ENCODE data around the gene PLXNC1.

PLXNC1 gene

GRCh38 chr12:94147991-94148738 lies at the start of gene PLXNC1:
Gene PLXNC1, plus strand, starts transcription at chr12:94148577. Its CDS starts 395 bp downstream, at chr12:94148972.
- no peak for FAIRE-seq

DNA sequence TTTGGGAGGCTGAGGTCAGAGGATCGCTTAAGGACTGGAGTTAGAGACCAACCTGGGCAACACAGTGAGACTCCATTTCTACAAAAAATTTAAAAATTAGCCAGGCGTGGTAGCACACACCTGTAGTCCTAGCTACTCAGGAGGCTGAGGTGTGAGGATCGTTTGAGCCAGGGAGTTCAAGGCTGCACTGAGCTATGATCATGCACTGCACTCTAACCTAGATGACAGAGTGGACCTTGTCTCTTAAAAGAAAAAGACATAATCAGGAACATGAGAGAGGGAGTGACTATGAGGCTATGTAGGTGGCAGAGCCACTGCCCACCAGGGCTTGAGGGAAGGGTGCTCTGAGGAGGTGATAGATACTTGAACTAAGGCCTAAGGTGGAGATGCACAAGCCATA lies 49.2 kb upstream of the PLXNC1 start:
- no peak for FAIRE-seq

DNA sequence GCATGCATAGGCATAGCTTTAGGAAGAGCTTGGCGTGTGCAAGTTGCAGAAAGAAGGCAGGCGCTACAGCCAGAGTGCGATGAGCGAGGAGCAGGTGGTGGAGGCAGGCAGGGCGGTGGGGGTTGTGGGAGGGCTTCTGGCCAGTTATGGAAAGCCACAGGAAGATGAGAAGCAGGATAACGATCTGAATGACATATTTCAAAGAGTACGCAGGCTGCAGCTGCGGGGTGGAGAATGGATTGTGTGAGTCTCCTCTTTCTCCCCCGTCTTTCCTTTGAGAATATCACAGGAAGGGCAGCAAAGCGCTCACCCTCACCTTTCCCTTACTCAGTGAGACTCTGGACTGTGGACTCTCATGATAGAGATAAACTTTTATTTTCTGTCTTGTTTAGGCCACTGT lies 48.7 kb upstream of the PLXNC1 start:
- FAIRE-seq, result no peak

DNA sequence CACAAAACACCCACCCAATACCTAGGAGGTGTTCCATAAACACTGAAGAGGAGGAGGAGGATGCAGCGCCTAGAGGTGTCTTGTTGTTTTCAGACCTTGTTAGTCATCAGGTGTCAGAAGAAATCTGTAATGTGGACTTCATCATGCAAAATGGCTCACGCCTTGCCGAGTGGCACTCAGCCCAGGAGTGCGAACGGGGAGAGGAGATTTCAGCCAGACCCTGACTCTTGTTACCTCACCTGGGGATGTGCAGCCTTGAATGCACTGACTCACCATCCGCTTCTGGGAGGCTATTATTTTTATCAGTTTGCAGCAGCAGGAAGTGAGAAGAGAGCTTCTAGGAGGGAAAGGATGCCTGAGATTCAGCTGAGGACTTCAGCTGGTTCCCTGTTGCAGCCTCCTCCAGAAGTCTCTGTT lies 48.2 kb upstream of the PLXNC1 start:
- no peak for FAIRE-seq

- FAIRE-seq, result no peak
These were observed 47.2 kb upstream of the PLXNC1 start for GRCh38 chr12:94100990-94101737.

- no peak for FAIRE-seq
These were observed 46.4 kb upstream of the PLXNC1 start for GRCh38 chr12:94101738-94102660.

- FAIRE-seq, result no peak
These were observed 44.4 kb upstream of the PLXNC1 start for GRCh38 chr12:94103986-94104385.

GRCh38 chr12:94107910-94108309 lies 40.5 kb upstream of the PLXNC1 start:
- FAIRE-seq, result no peak

GRCh38 chr12:94109160-94109559 lies 39.2 kb upstream of the PLXNC1 start:
- no peak for FAIRE-seq

- FAIRE-seq, result no peak
These were observed 38.1 kb upstream of the PLXNC1 start for GRCh38 chr12:94110258-94110657.

DNA sequence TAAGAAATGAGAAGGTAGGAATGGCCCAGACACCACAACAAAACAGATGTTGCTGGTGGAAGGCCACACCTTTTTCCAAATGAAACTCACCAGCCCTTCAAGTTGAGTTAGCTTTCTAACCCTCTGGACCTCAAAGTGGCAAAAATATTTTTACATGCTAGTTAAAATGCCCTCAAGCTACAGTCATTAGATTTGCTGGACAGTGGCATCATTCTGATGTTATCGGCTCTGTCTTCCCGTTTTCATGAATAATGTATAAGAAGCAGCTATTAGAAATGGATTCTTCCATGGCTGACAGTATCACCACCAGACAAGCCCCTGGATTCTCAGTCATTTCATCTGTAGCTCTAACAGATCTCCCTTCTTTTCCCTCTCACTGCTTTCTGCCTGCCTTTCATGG lies 37.1 kb upstream of the PLXNC1 start:
- no peak for FAIRE-seq

DNA sequence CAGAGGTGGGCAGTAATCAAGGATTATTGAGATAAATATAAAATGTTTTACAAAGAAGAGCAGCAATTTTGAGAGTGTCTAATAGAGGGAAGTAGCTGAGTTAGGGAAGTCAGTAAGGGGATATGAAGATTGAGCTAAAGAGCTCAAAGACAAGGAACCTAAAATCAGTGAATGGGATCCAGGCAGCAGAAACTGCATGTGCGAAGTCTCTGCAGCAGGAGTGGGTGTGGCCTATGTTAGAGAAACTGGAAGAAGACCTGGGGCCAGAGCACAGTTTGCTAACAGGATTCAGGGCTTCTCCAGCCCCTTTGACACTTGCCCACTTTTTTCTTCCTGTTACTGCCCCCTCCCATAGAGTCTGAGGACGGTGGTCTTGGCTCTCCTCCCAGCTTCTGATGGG lies 36.3 kb upstream of the PLXNC1 start:
- FAIRE-seq, result no peak

- no peak for FAIRE-seq
These were observed 34.2 kb upstream of the PLXNC1 start for GRCh38 chr12:94114166-94114565.

DNA sequence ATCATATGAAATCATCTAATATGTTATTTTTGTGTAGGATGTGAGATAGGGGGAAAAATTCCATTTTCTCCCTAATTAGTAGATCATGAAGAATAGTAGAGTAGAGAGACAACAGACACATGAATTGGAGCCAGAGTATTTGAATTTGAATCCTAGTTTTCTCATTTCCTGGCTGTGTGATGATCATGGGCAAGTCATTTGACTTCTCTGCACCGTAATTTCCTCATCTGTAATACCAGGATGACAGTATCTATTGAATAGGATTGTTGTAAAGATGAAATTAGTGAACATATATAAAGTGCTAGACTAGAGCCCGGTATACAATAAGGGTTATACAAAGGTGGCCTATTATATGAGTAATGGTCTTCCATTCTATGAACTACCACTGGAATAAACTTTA lies 32.2 kb upstream of the PLXNC1 start:
- no peak for FAIRE-seq

- no peak for FAIRE-seq
These were observed 26.5 kb upstream of the PLXNC1 start for GRCh38 chr12:94121886-94122285.

DNA sequence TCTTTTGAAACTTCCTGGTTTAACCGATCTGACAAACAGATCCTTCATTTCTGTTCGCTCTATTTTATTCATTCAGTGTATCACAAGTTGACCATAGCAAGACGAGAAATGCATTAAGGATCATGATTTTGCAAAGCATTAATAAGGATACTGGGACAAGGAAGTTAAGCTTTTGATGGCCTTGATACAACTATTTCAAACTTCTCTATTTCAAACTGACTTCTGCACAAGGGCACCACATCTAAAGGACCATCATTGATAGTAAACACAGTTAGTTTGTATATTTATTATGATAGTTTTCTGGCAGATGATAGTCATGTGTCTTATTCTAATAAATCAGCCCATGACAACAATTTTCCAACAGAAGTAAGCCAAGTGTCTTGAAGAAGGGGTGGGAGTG lies 25.8 kb upstream of the PLXNC1 start:
- no peak for FAIRE-seq

- no peak for FAIRE-seq
These were observed 25.2 kb upstream of the PLXNC1 start for GRCh38 chr12:94123127-94123526.

- no peak for FAIRE-seq
These were observed 22.3 kb upstream of the PLXNC1 start for GRCh38 chr12:94126067-94126466.

GRCh38 chr12:94127239-94128131 lies 20.9 kb upstream of the PLXNC1 start:
- no peak for FAIRE-seq

GRCh38 chr12:94128280-94128679 lies 20.1 kb upstream of the PLXNC1 start:
- no peak for FAIRE-seq

DNA sequence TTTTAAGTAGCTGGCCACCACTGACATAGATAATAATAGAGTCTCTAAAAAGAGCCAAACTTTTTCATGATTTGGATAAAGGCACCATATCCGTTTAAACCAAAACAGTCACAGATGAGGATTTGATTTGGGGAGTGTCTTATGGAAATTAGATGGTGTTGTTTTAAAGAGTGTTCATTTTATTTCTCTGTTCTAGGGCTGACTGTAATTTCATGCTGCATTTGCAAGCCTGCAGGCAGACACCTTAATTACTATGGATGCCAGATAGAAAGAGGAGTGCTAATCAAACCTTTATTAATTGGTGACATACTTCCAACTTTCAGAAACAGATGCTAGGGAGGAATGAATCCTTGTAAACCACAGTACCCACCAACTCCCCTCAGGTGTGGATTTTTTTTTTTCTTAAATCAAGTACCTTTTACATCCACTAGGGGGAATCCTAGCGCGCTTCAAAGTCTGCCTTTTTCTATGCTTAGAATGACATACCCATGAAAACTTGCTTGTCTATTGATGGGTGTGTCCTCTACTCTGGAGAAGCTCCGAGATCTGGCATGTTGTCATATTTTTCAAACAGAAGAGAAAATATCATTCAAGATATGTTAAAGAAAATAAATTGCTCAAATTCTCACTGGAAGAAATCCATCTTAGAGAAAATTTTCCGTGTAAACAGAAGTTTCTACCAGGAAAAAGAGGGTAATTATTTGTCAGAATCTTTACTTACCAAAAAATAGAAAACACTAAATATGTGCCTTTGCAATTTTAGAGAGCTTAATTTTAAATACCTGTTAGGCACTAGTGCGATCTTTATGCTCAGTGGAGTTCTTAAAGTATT lies 14.2 kb upstream of the PLXNC1 start:
- peak; percentile 89 for FAIRE-seq
